GM21515 (cell line): ENCODE results near the gene POLD3.

Experiments used
- ATAC-seq: cut with Tn5 transposase; IDR thresholded peaks from one replicate; pipeline ENCODE4 v1.9.1; 2021; ENCODE audit not compliant: unreplicated experiment

Gene POLD3

DNA sequence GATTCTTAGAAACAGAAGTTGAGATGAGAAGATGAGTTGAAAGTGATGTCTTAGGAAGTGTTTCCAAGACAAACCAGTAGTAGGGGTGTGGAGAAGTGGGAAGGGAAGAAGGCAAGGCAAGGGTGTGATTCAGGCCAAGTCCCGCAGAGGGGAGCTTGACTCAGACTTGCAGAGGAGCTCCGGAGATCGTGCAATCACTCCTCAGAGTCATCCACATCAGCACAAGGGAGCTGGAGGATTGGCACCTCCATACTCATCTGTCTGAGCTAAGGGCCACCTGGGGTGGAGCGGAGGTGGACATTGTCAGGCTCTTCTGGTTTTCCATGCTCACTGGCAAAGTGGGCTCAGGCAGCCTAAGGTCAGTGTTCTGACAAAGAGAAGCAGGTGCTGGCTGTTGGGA lies 94.4 kb downstream of the POLD3 start:
- no peak for ATAC-seq

DNA sequence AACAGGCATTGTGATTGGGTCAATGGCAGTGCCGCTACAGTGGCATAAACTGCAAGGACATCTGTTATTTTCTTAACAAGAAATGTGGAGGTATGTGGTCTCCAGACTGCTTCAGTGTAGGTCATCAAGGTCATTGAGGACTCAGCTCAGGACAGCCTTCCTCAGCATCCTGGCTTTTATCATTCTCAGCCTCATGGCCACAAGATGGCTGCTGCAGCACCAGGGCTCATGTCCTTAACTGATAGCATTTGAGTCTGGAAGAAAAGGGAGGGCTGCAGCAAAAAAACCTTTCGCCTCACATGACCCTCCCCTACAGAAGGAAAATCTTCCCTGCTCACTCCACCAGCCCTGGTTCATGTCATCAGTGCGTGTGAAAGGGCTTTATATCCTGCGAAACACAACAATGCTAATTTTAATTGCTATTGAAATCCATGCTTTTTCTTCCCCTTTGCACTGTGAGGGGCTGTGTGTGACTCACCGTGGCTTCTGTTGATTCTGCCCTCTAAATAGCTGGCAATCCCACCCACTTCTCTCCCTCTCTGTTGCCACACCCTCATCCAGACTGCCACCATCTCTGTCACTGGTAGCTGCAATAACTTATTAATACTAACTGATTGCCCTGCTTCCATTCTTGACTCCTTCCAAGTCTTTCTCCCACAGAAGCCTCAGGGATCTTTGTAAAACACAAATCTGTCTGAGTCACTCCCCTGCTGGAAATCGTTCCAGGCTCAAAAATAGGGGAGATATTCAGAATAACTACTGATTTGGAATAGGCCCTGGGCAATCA lies 95.0 kb downstream of the POLD3 start:
- no peak for ATAC-seq

DNA sequence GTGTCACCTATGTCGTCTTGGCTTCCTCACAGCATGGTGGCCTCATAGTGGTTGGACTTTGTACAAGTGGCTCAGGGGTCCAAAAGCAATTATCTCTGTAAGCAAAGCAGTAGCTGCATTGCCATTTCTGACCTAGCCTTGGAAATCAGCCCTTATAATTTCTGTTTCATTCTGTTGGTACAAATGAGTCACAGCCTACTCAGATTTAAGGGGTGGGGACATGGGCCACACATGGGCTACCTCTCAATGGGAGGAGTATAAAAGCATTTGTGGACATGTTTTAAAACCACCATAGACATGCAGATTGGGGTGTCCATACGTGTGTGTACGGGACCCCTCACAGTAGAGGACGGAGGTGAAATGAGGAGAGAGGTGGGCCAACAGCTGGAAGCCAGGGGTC lies 97.3 kb downstream of the POLD3 start:
- no peak for ATAC-seq

DNA sequence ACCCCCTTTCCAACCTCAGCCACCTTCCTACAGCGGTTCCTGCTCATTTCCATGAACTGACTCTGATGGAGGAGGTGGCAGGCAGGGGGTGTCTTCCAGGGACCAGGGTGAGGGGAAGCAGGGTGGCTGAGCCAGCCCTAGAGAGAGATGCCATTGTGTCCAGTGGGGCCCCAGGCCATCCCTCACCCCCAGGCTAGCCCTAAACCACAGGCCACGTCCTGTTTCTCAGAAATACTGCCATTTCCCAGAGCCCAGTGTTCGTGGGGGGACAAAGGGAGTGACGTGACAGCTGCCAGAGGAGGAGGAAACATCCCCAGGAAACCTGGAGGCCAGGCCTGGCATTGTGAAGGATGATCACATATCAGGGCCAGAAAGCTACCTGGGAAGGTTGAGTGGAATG lies 99.4 kb downstream of the POLD3 start:
- ATAC-seq: no peak
